ENCODE results near the gene CCNY.
A peak's percentile ranks its signal among the peaks of the same experiment; 100 is the strongest.

CCNY gene

GRCh38 chr10:35378541-35379210 is 42.4 kb downstream of the CCNY start:
- in situ Hi-C loops (cut with HindIII; ENCODE audit: low sequenced_read_pairs): no loop called here
- TF ChIP-seq CTCF (IDR thresholded peaks at IDR 0.05; ENCODE audit: low read depth, low read length): no peak
- peak; percentile 67 for DNase-seq (ENCODE audit: low read depth, low spot score)
- no peak overlapping the region for H3K4me3 ChIP-seq (ENCODE audit: low read depth, low read length)

GRCh38 chr10:35379226-35380137 is 43.2 kb downstream of the CCNY start:
- DNase-seq (ENCODE audit: low read depth, low spot score): peak; percentile 91
- TF ChIP-seq CTCF (IDR thresholded peaks at IDR 0.05; ENCODE audit: low read depth, low read length): peak; percentile 1
- no peak overlapping the region for H3K4me3 ChIP-seq (ENCODE audit: low read depth, low read length)
- in situ Hi-C loops (cut with HindIII; ENCODE audit: low sequenced_read_pairs): no loop called here

GRCh38 chr10:35382096-35382495 is 45.8 kb downstream of the CCNY start:
- no peak for TF ChIP-seq CTCF (IDR thresholded peaks at IDR 0.05; ENCODE audit: low read depth, low read length)
- in situ Hi-C loops (cut with HindIII; ENCODE audit: low sequenced_read_pairs): no loop called here
- H3K4me3 ChIP-seq (ENCODE audit: low read depth, low read length): no peak overlapping the region
- DNase-seq (ENCODE audit: low read depth, low spot score): no peak

- DNase-seq (ENCODE audit: low read depth, low spot score): no peak
- in situ Hi-C loops (cut with HindIII; ENCODE audit: low sequenced_read_pairs): no loop called here
- no peak for TF ChIP-seq CTCF (IDR thresholded peaks at IDR 0.05; ENCODE audit: low read depth, low read length)
- no peak overlapping the region for H3K4me3 ChIP-seq (ENCODE audit: low read depth, low read length)
Observed at GRCh38 chr10:35384265-35384868, 48.1 kb downstream of the CCNY start.

GRCh38 chr10:35386594-35387174 is 50.4 kb downstream of the CCNY start:
- no peak for TF ChIP-seq CTCF (IDR thresholded peaks at IDR 0.05; ENCODE audit: low read depth, low read length)
- DNase-seq (ENCODE audit: low read depth, low spot score): peak; percentile 44
- in situ Hi-C loops (cut with HindIII; ENCODE audit: low sequenced_read_pairs): no loop called here
- H3K4me3 ChIP-seq (ENCODE audit: low read depth, low read length): no peak overlapping the region

GRCh38 chr10:35387768-35388167 is 51.5 kb downstream of the CCNY start:
- no peak overlapping the region for H3K4me3 ChIP-seq (ENCODE audit: low read depth, low read length)
- peak; percentile 81 for DNase-seq (ENCODE audit: low read depth, low spot score)
- no peak for TF ChIP-seq CTCF (IDR thresholded peaks at IDR 0.05; ENCODE audit: low read depth, low read length)
- in situ Hi-C loops (cut with HindIII; ENCODE audit: low sequenced_read_pairs): no loop called here

Measured in astrocyte of the spinal cord (primary cell).